HUES48 (cell line): ENCODE results near the gene HCFC1.

ENCODE experiments used
- H3K27ac ChIP-seq: one replicate; pipeline ENCODE4 v1.7.0; 2013; ENCODE audit warnings: low read depth, low read length, inconsistent platforms
- H3K27me3 ChIP-seq: 2 replicates; pipeline ENCODE4 v1.6.1; 2013; ENCODE audit warnings: mild to moderate bottlenecking, low read length; ENCODE audit not compliant: control insufficient read depth, insufficient read depth
- H3K36me3 ChIP-seq: 2 replicates; pipeline ENCODE4 v1.6.1; 2013; ENCODE audit warnings: low read length; ENCODE audit not compliant: control insufficient read depth, insufficient read depth
- H3K4me1 ChIP-seq: 2 replicates; pipeline ENCODE4 v1.6.1; 2013; ENCODE audit warnings: mild to moderate bottlenecking, low read length; ENCODE audit not compliant: control insufficient read depth, insufficient read depth
- H3K4me3 ChIP-seq: 2 replicates; pipeline ENCODE4 v1.5.1; 2013; ENCODE audit warnings: mild to moderate bottlenecking, low read depth, low read length
- H3K9ac ChIP-seq: 2 replicates; pipeline ENCODE4 v1.6.1; 2013; ENCODE audit warnings: mild to moderate bottlenecking, low read depth, low read length, moderate library complexity
- H3K9me3 ChIP-seq: 2 replicates; pipeline ENCODE4 v1.6.1; 2013; ENCODE audit warnings: low read length; ENCODE audit not compliant: control insufficient read depth, insufficient read depth

Gene HCFC1

GRCh38 chrX:154015581-154016264 is 44.1 kb upstream of the HCFC1 start:
- Histone ChIP-seq H3K4me1 (no peaks in the 10 kb centered on the region), H3K36me3 (peaks cover 28% of the 10 kb centered on the region), H3K4me3 (no peak overlapping the region), H3K27ac (peak overlapping the region; percentile 42), H3K9ac (no peak overlapping the region), H3K9me3 (peaks cover 21% of the 10 kb centered on the region), H3K27me3 (no peaks in the 10 kb centered on the region)

- peaks cover 17% of the 10 kb centered on the region; the same call in 1 of the 2 replicates for H3K9me3 ChIP-seq
- H3K4me3 ChIP-seq: no peak overlapping the region
- H3K4me1 ChIP-seq: no peaks in the 10 kb centered on the region
- H3K36me3 ChIP-seq: peaks cover 28% of the 10 kb centered on the region
- no peak overlapping the region for H3K27ac ChIP-seq
- no peak overlapping the region for H3K9ac ChIP-seq
- H3K27me3 ChIP-seq: no peaks in the 10 kb centered on the region
Observed at GRCh38 chrX:154014429-154015380, 43.1 kb upstream of the HCFC1 start.

GRCh38 chrX:154013614-154014360 is 42.2 kb upstream of the HCFC1 start:
- H3K27ac ChIP-seq: no peak overlapping the region
- H3K9me3 ChIP-seq: peaks cover 15% of the 10 kb centered on the region; the same call in 1 of the 2 replicates
- no peaks in the 10 kb centered on the region for H3K4me1 ChIP-seq

GRCh38 chrX:154013001-154013421 is 41.4 kb upstream of the HCFC1 start:
- peaks cover 28% of the 10 kb centered on the region for H3K36me3 ChIP-seq
- H3K4me1 ChIP-seq: no peaks in the 10 kb centered on the region
- no peak overlapping the region for H3K27ac ChIP-seq
- peaks cover 14% of the 10 kb centered on the region; the same call in 1 of the 2 replicates for H3K9me3 ChIP-seq
- H3K4me3 ChIP-seq: no peak overlapping the region
- no peak overlapping the region for H3K9ac ChIP-seq
- H3K27me3 ChIP-seq: no peaks in the 10 kb centered on the region

More at GRCh38 chrX:154013614-154014360, 42.2 kb upstream of the HCFC1 start:
- H3K27me3 ChIP-seq: no peaks in the 10 kb centered on the region
- H3K9ac ChIP-seq: no peak overlapping the region
- H3K36me3 ChIP-seq: peaks cover 28% of the 10 kb centered on the region
- no peak overlapping the region for H3K4me3 ChIP-seq

GRCh38 chrX:154012336-154012991 is 40.8 kb upstream of the HCFC1 start:
- Histone ChIP-seq H3K9ac (no peak overlapping the region), H3K36me3 (peaks cover 25% of the 10 kb centered on the region), H3K9me3 (peaks cover 14% of the 10 kb centered on the region; the same call in 1 of the 2 replicates), H3K4me1 (no peaks in the 10 kb centered on the region), H3K27ac (no peak overlapping the region), H3K4me3 (no peak overlapping the region), H3K27me3 (no peaks in the 10 kb centered on the region)

- Histone ChIP-seq H3K9me3 (peaks cover 14% of the 10 kb centered on the region; the same call in 1 of the 2 replicates), H3K9ac (no peak overlapping the region), H3K4me1 (no peaks in the 10 kb centered on the region), H3K27me3 (no peaks in the 10 kb centered on the region), H3K4me3 (no peak overlapping the region), H3K36me3 (peaks cover 21% of the 10 kb centered on the region), H3K27ac (no peak overlapping the region)
Observed at GRCh38 chrX:154011376-154012335, 40.0 kb upstream of the HCFC1 start.

GRCh38 chrX:154010330-154011087 is 38.9 kb upstream of the HCFC1 start:
- Histone ChIP-seq H3K27ac (no peak overlapping the region), H3K4me3 (no peak overlapping the region)

GRCh38 chrX:154008521-154008920 is 36.9 kb upstream of the HCFC1 start:
- Histone ChIP-seq H3K9ac (no peak overlapping the region), H3K9me3 (peaks cover 21% of the 10 kb centered on the region; the same call in 1 of the 2 replicates), H3K36me3 (peaks cover 18% of the 10 kb centered on the region), H3K4me3 (no peak overlapping the region), H3K4me1 (no peaks in the 10 kb centered on the region), H3K27ac (no peak overlapping the region), H3K27me3 (no peaks in the 10 kb centered on the region)

More at GRCh38 chrX:154010330-154011087, 38.9 kb upstream of the HCFC1 start:
- H3K4me1 ChIP-seq: no peaks in the 10 kb centered on the region
- H3K9me3 ChIP-seq: peaks cover 19% of the 10 kb centered on the region; the same call in 1 of the 2 replicates
- no peak overlapping the region for H3K9ac ChIP-seq
- no peaks in the 10 kb centered on the region for H3K27me3 ChIP-seq
- peaks cover 18% of the 10 kb centered on the region for H3K36me3 ChIP-seq

GRCh38 chrX:154006947-154007346 is 35.3 kb upstream of the HCFC1 start:
- H3K4me3 ChIP-seq: no peak overlapping the region
- H3K9me3 ChIP-seq: peaks cover 26% of the 10 kb centered on the region; the same call in 1 of the 2 replicates
- no peak overlapping the region for H3K27ac ChIP-seq
- no peak overlapping the region for H3K9ac ChIP-seq
- no peaks in the 10 kb centered on the region for H3K4me1 ChIP-seq
- peaks cover 6% of the 10 kb centered on the region for H3K36me3 ChIP-seq
- H3K27me3 ChIP-seq: no peaks in the 10 kb centered on the region
